K562 (cell line): ENCODE results near the gene SERTAD2.

ENCODE experiments used
- CTCF ChIP-seq, 3 experiments: IDR thresholded peaks in 2 of 3; conservative IDR thresholded peaks in 1 of 3; 2 replicates each; pipeline ENCODE4 v1.5.1; 2011 to 2012; ENCODE audit warnings: low read length in 3 of 3, mild to moderate bottlenecking in 3 of 3, control low read depth in 2 of 3, improper control_type of control experiment in 1 of 3, inconsistent platforms in 1 of 3, low read depth in 1 of 3, mixed read lengths in 1 of 3, moderate library complexity in 1 of 3; ENCODE audit not compliant: insufficient read depth in 2 of 3
- DPF2 ChIP-seq: fragments of 450-650 bp; IDR thresholded peaks from 2 replicates; pipeline ENCODE4 v1.6.1; 2016
- GABPA ChIP-seq: fragments of 200-800 bp; sonication (Bioruptor generic); conservative IDR thresholded peaks from 2 replicates; pipeline ENCODE4 v1.6.1; 2016; ENCODE audit warnings: low read depth, missing genetic modification characterization, missing compliant biosample characterization
- HMGN3 ChIP-seq: IDR thresholded peaks from 2 replicates; pipeline ENCODE4 v1.6.1; 2011; ENCODE audit warnings: borderline replicate concordance, low read depth, mild to moderate bottlenecking, mixed read lengths, low read length; ENCODE audit not compliant: insufficient read length; ENCODE audit errors: extremely low read depth
- MAFK ChIP-seq: IDR thresholded peaks from 2 replicates; pipeline ENCODE4 v1.6.1; 2011; ENCODE audit warnings: low read length, improper control_type of control experiment
- NR2C2 ChIP-seq, 2 experiments: fragments of 200-800 bp in 1 of 2; sonication (Bioruptor generic) in 1 of 2; sonication (generic) in 1 of 2; formaldehyde crosslinking in 1 of 2; IDR thresholded peaks; 2 replicates each; pipeline versions ENCODE4 v1.6.1 to v1.8.0; 2016 to 2022; ENCODE audit warnings: mild to moderate bottlenecking in 1 of 2, missing compliant biosample characterization in 1 of 2, missing genetic modification characterization in 1 of 2, missing genetic modification reagents in 1 of 2
- RNF2 ChIP-seq: sonication (generic); IDR thresholded peaks from 2 replicates; pipeline ENCODE4 v1.6.1; 2016
- TCF3 ChIP-seq: sonication (generic); formaldehyde crosslinking; IDR thresholded peaks from 2 replicates; pipeline ENCODE4 v1.4.0; 2020; ENCODE audit warnings: mild to moderate bottlenecking, missing genetic modification reagents
- USF2 ChIP-seq: sonication (generic); formaldehyde crosslinking; IDR thresholded peaks from 2 replicates; pipeline ENCODE4 v1.5.0; 2020; ENCODE audit warnings: missing genetic modification reagents
- ZNF146 ChIP-seq: IDR thresholded peaks from one replicate; pipeline ENCODE4 v1.6.1; 2018; ENCODE audit warnings: missing compliant biosample characterization; ENCODE audit not compliant: unreplicated experiment
- ZNF384 ChIP-seq: IDR thresholded peaks from 2 replicates; pipeline ENCODE4 v1.6.1; 2012; ENCODE audit warnings: low read depth, low read length, improper control_type of control experiment
- TF ChIP-seq, protein P1 (sequence below): sonication (generic); formaldehyde crosslinking; IDR thresholded peaks from 2 replicates; pipeline ENCODE4 v1.4.0; 2020; ENCODE audit warnings: mild to moderate bottlenecking, missing genetic modification reagents

- TF ChIP-seq DPF2 (no peak), ZNF146 (CRISPR knock-in tag) (no peak), RNF2 (no peak), HMGN3 (no peak), GABPA (tag) (no peak), TCF3 (CRISPR knock-in tag) (no peak), CTCF (IDR thresholded peaks at IDR 0.05 in 2 of 3, conservative IDR thresholded peaks at IDR 0.05 in 1 of 3; ENCODE audit: insufficient read depth in 2 of 3, low read depth in 1 of 3, low read length in 3 of 3) (no peak), MAFK (0 out of 2 replicates have a peak, but pooled peaks have one; percentile 8), USF2 (no peak), ZNF384 (no peak), NR2C2 (CRISPR knock-in tag; IDR thresholded peaks at IDR 0.05) (no peak), NR2C2 (tag; IDR thresholded peaks at IDR 0.05) (no peak)
- TF ChIP-seq, protein P1, sequence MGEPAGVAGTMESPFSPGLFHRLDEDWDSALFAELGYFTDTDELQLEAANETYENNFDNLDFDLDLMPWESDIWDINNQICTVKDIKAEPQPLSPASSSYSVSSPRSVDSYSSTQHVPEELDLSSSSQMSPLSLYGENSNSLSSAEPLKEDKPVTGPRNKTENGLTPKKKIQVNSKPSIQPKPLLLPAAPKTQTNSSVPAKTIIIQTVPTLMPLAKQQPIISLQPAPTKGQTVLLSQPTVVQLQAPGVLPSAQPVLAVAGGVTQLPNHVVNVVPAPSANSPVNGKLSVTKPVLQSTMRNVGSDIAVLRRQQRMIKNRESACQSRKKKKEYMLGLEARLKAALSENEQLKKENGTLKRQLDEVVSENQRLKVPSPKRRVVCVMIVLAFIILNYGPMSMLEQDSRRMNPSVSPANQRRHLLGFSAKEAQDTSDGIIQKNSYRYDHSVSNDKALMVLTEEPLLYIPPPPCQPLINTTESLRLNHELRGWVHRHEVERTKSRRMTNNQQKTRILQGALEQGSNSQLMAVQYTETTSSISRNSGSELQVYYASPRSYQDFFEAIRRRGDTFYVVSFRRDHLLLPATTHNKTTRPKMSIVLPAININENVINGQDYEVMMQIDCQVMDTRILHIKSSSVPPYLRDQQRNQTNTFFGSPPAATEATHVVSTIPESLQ (CRISPR knock-in tag): no peak
Observed at GRCh38 chr2:64634345-64635267, 19.1 kb downstream of the SERTAD2 start.
